HepG2 (cell line): Measurements from ENCODE around the gene SMCO4. TPM values are rescaled to one million over a fixed set of nuclear protein-coding genes. Genes with fewer than 3 reads are reported as not detected.
A peak's percentile ranks its signal among the peaks of the same experiment; 100 is the strongest.

Experiments
- ATF3 ChIP-seq: sonication (generic); formaldehyde crosslinking; IDR thresholded peaks from 2 replicates; pipeline ENCODE4 v1.4.0; 2020; ENCODE audit warnings: missing genetic modification reagents
- ATF4 ChIP-seq, 2 experiments: fragments of 450-650 bp in 1 of 2; sonication (generic) in 1 of 2; formaldehyde crosslinking; IDR thresholded peaks; 2 replicates each; pipeline versions ENCODE4 v1.5.0 to v1.8.0; 2020 to 2022; ENCODE audit warnings: mild to moderate bottlenecking in 1 of 2, missing genetic modification reagents in 1 of 2
- BRCA1 ChIP-seq: sonication (generic); formaldehyde crosslinking; IDR thresholded peaks from 2 replicates; pipeline ENCODE4 v1.4.0; 2020; ENCODE audit warnings: missing genetic modification reagents
- CC2D1A ChIP-seq: sonication (generic); formaldehyde crosslinking; IDR thresholded peaks from 2 replicates; pipeline ENCODE4 v1.8.1; 2023; ENCODE audit warnings: mild to moderate bottlenecking, missing genetic modification reagents
- GMEB2 ChIP-seq: IDR thresholded peaks from 2 replicates; pipeline ENCODE4 v1.6.1; 2016; ENCODE audit warnings: missing biosample characterization, missing genetic modification reagents, low read depth
- HDAC1 ChIP-seq: sonication (generic); formaldehyde crosslinking; IDR thresholded peaks from 2 replicates; pipeline ENCODE4 v1.5.1; 2020; ENCODE audit warnings: mild to moderate bottlenecking, missing genetic modification reagents
- HNRNPH1 ChIP-seq: fragments of 200-400 bp; formaldehyde crosslinking; optimal IDR thresholded peaks from 2 replicates; pipeline ENCODE3; 2017; ENCODE audit warnings: mild to moderate bottlenecking, low read depth, low read length
- KLF16 ChIP-seq, 2 experiments: sonication (generic) in 1 of 2; formaldehyde crosslinking in 1 of 2; IDR thresholded peaks; 2 replicates each; pipeline versions ENCODE4 v1.6.1 to v1.8.0; 2016 to 2023; ENCODE audit warnings: missing genetic modification reagents in 2 of 2, missing compliant biosample characterization in 1 of 2
- NONO ChIP-seq, 2 experiments: fragments of 450-650 bp in 1 of 2; sonication (generic) in 1 of 2; formaldehyde crosslinking in 1 of 2; IDR thresholded peaks in 1 of 2; conservative IDR thresholded peaks in 1 of 2; 2 replicates each; pipeline versions ENCODE4 v1.6.1 to v1.8.0; 2017 to 2022; ENCODE audit warnings: mild to moderate bottlenecking in 1 of 2, missing genetic modification reagents in 1 of 2, moderate library complexity in 1 of 2
- PRMT3 ChIP-seq: sonication (generic); formaldehyde crosslinking; IDR thresholded peaks from 2 replicates; pipeline ENCODE4 v1.8.1; 2022; ENCODE audit warnings: low read depth, mild to moderate bottlenecking, moderate library complexity, missing genetic modification reagents, borderline replicate concordance
- RNF219 ChIP-seq: sonication (generic); formaldehyde crosslinking; IDR thresholded peaks from 2 replicates; pipeline ENCODE4 v1.5.0; 2020; ENCODE audit warnings: mild to moderate bottlenecking, missing genetic modification reagents
- SMAD3 ChIP-seq: sonication (generic); formaldehyde crosslinking; IDR thresholded peaks from 2 replicates; pipeline ENCODE4 v1.4.0; 2020; ENCODE audit warnings: missing genetic modification reagents
- SOX5 ChIP-seq: IDR thresholded peaks from 2 replicates; pipeline ENCODE4 v1.6.1; 2016; ENCODE audit warnings: borderline replicate concordance
- ZFP1 ChIP-seq: IDR thresholded peaks from 2 replicates; pipeline ENCODE4 v1.6.1; 2016
- ZFP82 ChIP-seq: sonication (generic); formaldehyde crosslinking; IDR thresholded peaks from 2 replicates; pipeline ENCODE4 v1.5.1; 2020; ENCODE audit warnings: mild to moderate bottlenecking, missing genetic modification reagents, borderline replicate concordance
- ZNF18 ChIP-seq: sonication (generic); formaldehyde crosslinking; IDR thresholded peaks from 2 replicates; pipeline ENCODE4 v1.8.0; 2022; ENCODE audit warnings: mild to moderate bottlenecking, missing genetic modification reagents; ENCODE audit not compliant: insufficient replicate concordance
- ZNF253 ChIP-seq: sonication (generic); formaldehyde crosslinking; IDR thresholded peaks from 2 replicates; pipeline ENCODE4 v1.8.0; 2022; ENCODE audit warnings: mild to moderate bottlenecking, missing genetic modification reagents, borderline replicate concordance
- ZNF333 ChIP-seq: sonication (generic); formaldehyde crosslinking; IDR thresholded peaks from 2 replicates; pipeline ENCODE4 v1.4.0; 2020; ENCODE audit warnings: mild to moderate bottlenecking, missing genetic modification reagents, borderline replicate concordance
- ZNF44 ChIP-seq: sonication (generic); formaldehyde crosslinking; IDR thresholded peaks from 2 replicates; pipeline ENCODE4 v1.5.1; 2020; ENCODE audit warnings: mild to moderate bottlenecking, missing genetic modification reagents
- ZNF446 ChIP-seq: sonication (generic); formaldehyde crosslinking; IDR thresholded peaks from 2 replicates; pipeline ENCODE4 v1.5.0; 2020; ENCODE audit warnings: mild to moderate bottlenecking, missing genetic modification reagents
- ZNF607 ChIP-seq: sonication (generic); formaldehyde crosslinking; IDR thresholded peaks from 2 replicates; pipeline ENCODE4 v1.5.1; 2020; ENCODE audit warnings: missing genetic modification reagents, mild to moderate bottlenecking, borderline replicate concordance
- ZNF724P ChIP-seq: sonication (generic); formaldehyde crosslinking; IDR thresholded peaks from 2 replicates; pipeline ENCODE4 v1.8.0; 2022; ENCODE audit warnings: missing genetic modification reagents, borderline replicate concordance
- polyA plus RNA-seq, 8 experiments: library from polyadenylated mRNA; depleted of rRNA in 3 of 8; stranded (reverse) in 7 of 8; unstranded in 1 of 8; fragments of >200 nt; fragmentation: Illumina TruSeq in 4 of 8; extraction: Trizol in 4 of 8; gene quantifications; 2 replicates each; pipeline versions ENCODE4 v1.2.1 to v1.2.3, GENCODE V29; 2011 to 2016; ENCODE audit warnings: low read depth in 4 of 8, missing spikeins in 1 of 8, mixed read lengths in 1 of 8; ENCODE audit not compliant: insufficient read depth in 1 of 8
- total RNA-seq, 5 experiments: library from RNA; depleted of rRNA; stranded (reverse); fragments of >200 nt; fragmentation: Illumina TruSeq; extraction: Trizol; gene quantifications; 2 replicates each; pipeline ENCODE4 v1.2.3, GENCODE V29; 2016; ENCODE audit warnings: low read depth in 1 of 5

The SMCO4 gene
- total and polyA plus RNA-seq, 2 of the 13 experiments (the other 11 are each of a cell fraction or from before 2014, with no cell fraction given), result 10.6 to 28.5 TPM

GRCh38 chr11:93487032-93487483, 56.1 kb downstream of the SMCO4 start (continued):
- TF ChIP-seq ATF3 (0 out of 2 replicates have a peak, but pooled peaks have one; percentile 28), CC2D1A (no peak), PRMT3 (CRISPR knock-in tag) (no peak), KLF16 (CRISPR knock-in tag; IDR thresholded peaks at IDR 0.05) (peak in 1 of 2 experiments; percentile 84; a peak in 2 of 4 replicates), ZNF44 (CRISPR knock-in tag) (no peak), ZFP82 (CRISPR knock-in tag) (no peak), ZNF724P (CRISPR knock-in tag) (no peak), ZNF18 (CRISPR knock-in tag) (no peak), NONO (IDR thresholded peaks at IDR 0.05) (no peak), NONO (CRISPR knock-in tag; conservative IDR thresholded peaks at IDR 0.05) (peak; percentile 92), SOX5 (CRISPR knock-in tag) (peak; percentile 93), ATF4 (CRISPR knock-in tag; IDR thresholded peaks at IDR 0.05) (peak in 1 of 2 experiments; percentile 87; a peak in 2 of 4 replicates), GMEB2 (CRISPR knock-in tag) (no peak), ZFP1 (CRISPR knock-in tag) (peak; percentile 71), RNF219 (peak; percentile 86; the same call in 1 of the 2 replicates), SMAD3 (CRISPR knock-in tag) (peak; percentile 90; the same call in 1 of the 2 replicates), HDAC1 (CRISPR knock-in tag) (peak; percentile 96), ZNF333 (CRISPR knock-in tag) (no peak), ZNF607 (CRISPR knock-in tag) (peak; percentile 37; the same call in 1 of the 2 replicates), HNRNPH1 (no peak), BRCA1 (CRISPR knock-in tag) (no peak), ZNF253 (CRISPR knock-in tag) (no peak), ZNF446 (CRISPR knock-in tag) (no peak)
